HT1080 (cell line): ENCODE results near the gene KLHL21. TPM values are rescaled to one million over a fixed set of nuclear protein-coding genes. Genes with fewer than 3 reads are reported as not detected.

Source experiments
- DNase-seq: peaks from one replicate; pipeline ENCODE4 v3.0.0-alpha.2; 2015; ENCODE audit warnings: low read depth
- total RNA-seq: library from RNA; depleted of rRNA; stranded (reverse); fragments of >200 nt; shearing (Covaris generic); gene quantifications from 2 replicates; pipeline ENCODE4 v1.2.3, GENCODE V29; 2014

KLHL21 gene
- total RNA-seq, 1 experiment from 2014 or later = 34.4 TPM

GRCh38 chr1:6625584-6626149, 23.0 kb upstream of the KLHL21 start:
- no peak for DNase-seq

- DNase-seq = peak; percentile 66
Measured at GRCh38 chr1:6624710-6625583, 22.3 kb upstream of the KLHL21 start, which contains the start of gene THAP3. Gene THAP3 (plus strand): TSS chr1:6624868. CDS start chr1:6625219, 351 bp downstream.

- no peak for DNase-seq
Measured at GRCh38 chr1:6623269-6623965, 20.7 kb upstream of the KLHL21 start.

GRCh38 chr1:6622396-6623152, 19.9 kb upstream of the KLHL21 start:
- no peak for DNase-seq

- DNase-seq = no peak
Measured at GRCh38 chr1:6621429-6622391, 19.0 kb upstream of the KLHL21 start.

- no peak for DNase-seq
Measured at GRCh38 chr1:6619045-6619444, 16.4 kb upstream of the KLHL21 start.

- DNase-seq = no peak
Measured at GRCh38 chr1:6614929-6615785, 12.5 kb upstream of the KLHL21 start.

- DNase-seq = no peak
Measured at GRCh38 chr1:6614019-6614928, 11.6 kb upstream of the KLHL21 start.

- DNase-seq = peak; percentile 98
Measured at GRCh38 chr1:6613361-6614018, 10.8 kb upstream of the KLHL21 start, which contains the start of gene PHF13. Gene PHF13 (plus strand): TSS chr1:6613731. CDS start chr1:6614067, 336 bp downstream.

- peak; percentile 50 for DNase-seq
Measured at GRCh38 chr1:6612641-6613360, 10.1 kb upstream of the KLHL21 start.

- DNase-seq = no peak
Measured at GRCh38 chr1:6603915-6604558, 1.4 kb upstream of the KLHL21 start.

GRCh38 chr1:6603238-6603914, 707 bp upstream of the KLHL21 start:
- DNase-seq = peak; percentile 76

GRCh38 chr1:6601923-6602668, 573 bp downstream of the KLHL21 start:
- DNase-seq = no peak

GRCh38 chr1:6601049-6601922, 1.4 kb downstream of the KLHL21 start:
- peak; percentile 98 for DNase-seq
